Tibial nerve (tissue), 4 donors: ENCODE results near the gene TAF11L12. TPM values are rescaled to one million over a fixed set of nuclear protein-coding genes. Genes with fewer than 3 reads are reported as not detected.

Experiments used
- DNase-seq, 2 donors: peaks; one replicate each; pipeline ENCODE4 v3.0.0-alpha.2; 2019; ENCODE audit warnings: low spot score in 2 of 2
- H3K27ac ChIP-seq, 4 donors: fragments of 200-600 bp; sonication (generic) in 3 of 4; one replicate each; pipeline ENCODE4 v1.5.1; 2017 to 2019; ENCODE audit warnings: mild to moderate bottlenecking in 1 of 4
- H3K27me3 ChIP-seq, 2 donors: fragments of 200-600 bp; sonication (generic) in 1 of 2; one replicate each; pipeline versions ENCODE4 v1.5.1 to v1.6.0; 2017 to 2019
- H3K36me3 ChIP-seq, 3 donors: fragments of 200-600 bp; sonication (generic); one replicate each; pipeline ENCODE4 v1.5.1; 2018 to 2019
- H3K4me1 ChIP-seq, 4 donors: fragments of 200-600 bp; sonication (generic) in 3 of 4; one replicate each; pipeline ENCODE4 v1.5.1; 2017 to 2019
- H3K4me3 ChIP-seq, 4 donors: fragments of 200-600 bp; sonication (generic) in 3 of 4; one replicate each; pipeline ENCODE4 v1.5.1; 2017 to 2019; ENCODE audit warnings: mild to moderate bottlenecking in 1 of 4, moderate library complexity in 1 of 4
- H3K9me3 ChIP-seq, 4 donors: fragments of 200-600 bp; sonication (generic) in 3 of 4; one replicate each; pipeline ENCODE4 v1.5.1; 2017 to 2019
- EP300 ChIP-seq, 2 donors: sonication (generic); formaldehyde crosslinking; IDR thresholded peaks; one replicate each; pipeline ENCODE4 v1.6.1; 2017; ENCODE audit warnings: antibody characterized with exemption in 2 of 2, mild to moderate bottlenecking in 1 of 2
- POLR2A ChIP-seq, 2 donors: fragments of 450-650 bp; IDR thresholded peaks; one replicate each; pipeline ENCODE4 v1.6.1; 2017; ENCODE audit warnings: antibody characterized with exemption in 2 of 2, mild to moderate bottlenecking in 2 of 2, moderate library complexity in 2 of 2
- WGBS, 2 donors: methylation state at CpG; one replicate each; pipeline ENCODE4 v1.1.5; 2018; 5-methylcytosine and 5-hydroxymethylcytosine counted together
- small RNA-seq: library from RNA; depleted of rRNA; stranded (forward); fragments of <200 nt; gene quantifications from one replicate; pipeline ENCODE3, GENCODE V24; 2016
- total RNA-seq, 4 donors: library from RNA; depleted of rRNA; stranded (reverse); fragments of >200 nt; gene quantifications; one replicate each; pipeline ENCODE4 v1.1.0, GENCODE V29; 2016
- TF ChIP-seq, protein P1 (sequence below), 5 experiments: fragments of 200-600 bp in 3 of 5; fragments of 450-650 bp in 2 of 5; sonication (generic) in 3 of 5; IDR thresholded peaks; one replicate each; pipeline ENCODE4 v1.5.1; 2016 to 2019; ENCODE audit warnings: antibody characterized with exemption in 5 of 5, mild to moderate bottlenecking in 3 of 5, moderate library complexity in 2 of 5

TAF11L12 gene
- total RNA-seq, 4 donors from 2014 or later, result not detected

DNA sequence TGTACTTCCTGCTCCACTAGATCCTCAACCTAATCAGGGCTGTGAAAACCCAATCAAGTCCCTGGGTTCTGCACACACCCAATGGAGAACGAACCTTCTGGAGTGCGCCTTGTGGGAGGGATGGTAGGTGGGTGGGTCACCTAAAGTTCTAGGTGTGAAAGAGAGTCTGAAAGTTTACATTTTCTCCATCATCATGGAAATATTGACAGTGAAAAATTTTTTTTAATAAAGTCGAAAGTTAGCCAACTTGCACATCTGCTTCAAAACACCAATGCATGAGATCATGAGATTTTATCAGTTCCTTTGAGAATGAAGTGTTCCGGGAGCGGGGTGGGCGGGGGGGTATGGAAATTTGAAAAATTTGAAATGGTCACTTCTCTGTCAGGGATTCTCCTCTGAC lies 45.7 kb downstream of the TAF11L12 start:
- Histone ChIP-seq H3K4me1 (no peaks in the 10 kb centered on the region), H3K4me3 (no peak overlapping the region), H3K36me3 (no peaks in the 10 kb centered on the region), H3K9me3 (peaks cover 0 to 5% (median under 1%) of the 10 kb centered on the region in 4 donors), H3K27ac (no peak overlapping the region), H3K27me3 (no peaks in the 10 kb centered on the region)
- 66 to 67% methylated on average over 6 of the region's 6 CpGs for WGBS, 2 donors
- TF ChIP-seq POLR2A (IDR thresholded peaks at IDR 0.05), result no peak
- no peak for TF ChIP-seq EP300 (IDR thresholded peaks at IDR 0.05)
- TF ChIP-seq, protein P1, sequence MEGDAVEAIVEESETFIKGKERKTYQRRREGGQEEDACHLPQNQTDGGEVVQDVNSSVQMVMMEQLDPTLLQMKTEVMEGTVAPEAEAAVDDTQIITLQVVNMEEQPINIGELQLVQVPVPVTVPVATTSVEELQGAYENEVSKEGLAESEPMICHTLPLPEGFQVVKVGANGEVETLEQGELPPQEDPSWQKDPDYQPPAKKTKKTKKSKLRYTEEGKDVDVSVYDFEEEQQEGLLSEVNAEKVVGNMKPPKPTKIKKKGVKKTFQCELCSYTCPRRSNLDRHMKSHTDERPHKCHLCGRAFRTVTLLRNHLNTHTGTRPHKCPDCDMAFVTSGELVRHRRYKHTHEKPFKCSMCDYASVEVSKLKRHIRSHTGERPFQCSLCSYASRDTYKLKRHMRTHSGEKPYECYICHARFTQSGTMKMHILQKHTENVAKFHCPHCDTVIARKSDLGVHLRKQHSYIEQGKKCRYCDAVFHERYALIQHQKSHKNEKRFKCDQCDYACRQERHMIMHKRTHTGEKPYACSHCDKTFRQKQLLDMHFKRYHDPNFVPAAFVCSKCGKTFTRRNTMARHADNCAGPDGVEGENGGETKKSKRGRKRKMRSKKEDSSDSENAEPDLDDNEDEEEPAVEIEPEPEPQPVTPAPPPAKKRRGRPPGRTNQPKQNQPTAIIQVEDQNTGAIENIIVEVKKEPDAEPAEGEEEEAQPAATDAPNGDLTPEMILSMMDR (IDR thresholded peaks at IDR 0.05), result no peak
- no peak for DNase-seq

Small RNA genes within 50 kb of the gene (small RNA-seq; reads per million reads assigned to genes)
- not detected for gene AC233724.1
- not detected for gene AC233724.2
- not detected for gene AC233724.3
- not detected for gene AC233724.4
- gene AC233724.6, result not detected
- not detected for gene AC233724.7

Other genes with a start within 250 kb of the TAF11L12 start
- not detected for gene TAF11L2, start 112.2 kb upstream of the TAF11L12 start, total RNA-seq
- gene TAF11L3, start 92.0 kb upstream of the TAF11L12 start, total RNA-seq, result not detected
- gene TAF11L4, start 88.6 kb upstream of the TAF11L12 start, total RNA-seq, result not detected
- not detected for gene TAF11L5, start 85.2 kb upstream of the TAF11L12 start, total RNA-seq
- not detected for gene TAF11L6, start 81.7 kb upstream of the TAF11L12 start, total RNA-seq
- not detected for gene TAF11L7, start 24.6 kb upstream of the TAF11L12 start, total RNA-seq
- gene TAF11L8, start 19.4 kb upstream of the TAF11L12 start, total RNA-seq, result not detected
- not detected for gene TAF11L9, start 16.0 kb upstream of the TAF11L12 start, total RNA-seq
- not detected for gene TAF11L10, start 12.6 kb upstream of the TAF11L12 start, total RNA-seq
- gene TAF11L11, start 6.2 kb upstream of the TAF11L12 start, total RNA-seq, result not detected
- gene TAF11L13, start 21.7 kb downstream of the TAF11L12 start, total RNA-seq, result not detected
- gene TAF11L14, start 24.1 kb downstream of the TAF11L12 start, total RNA-seq, result not detected